Esophagus squamous epithelium (tissue), 5 donors: ENCODE results near the gene ANKS1A. TPM values are rescaled to one million over a fixed set of nuclear protein-coding genes. Genes with fewer than 3 reads are reported as not detected.
A peak's percentile ranks its signal among the peaks of the same experiment; 100 is the strongest.

Source experiments
- DNase-seq: peaks from one replicate; lab custom pipeline; 2025; lab: John Stamatoyannopoulos, UW
- H3K27ac ChIP-seq, 4 donors: fragments of 200-600 bp; sonication (generic); one replicate each; pipeline ENCODE4 v1.5.1; 2016 to 2019; ENCODE audit warnings: mild to moderate bottlenecking in 1 of 4
- H3K27me3 ChIP-seq, 4 donors: fragments of 200-600 bp; sonication (generic); 1 replicate in 3 of 4; 2 replicates in 1 of 4; pipeline versions ENCODE4 v1.5.1 to v1.6.0; 2017 to 2021; ENCODE audit warnings: antibody characterized with exemption in 1 of 4
- H3K36me3 ChIP-seq, 3 donors: fragments of 200-600 bp; sonication (generic); one replicate each; pipeline ENCODE4 v1.5.1; 2016 to 2019
- H3K4me1 ChIP-seq, 3 donors: fragments of 200-600 bp; sonication (generic); one replicate each; pipeline ENCODE4 v1.5.1; 2017 to 2019
- H3K4me3 ChIP-seq, 4 donors: fragments of 200-600 bp; sonication (generic); 1 replicate in 3 of 4; 2 replicates in 1 of 4; pipeline ENCODE4 v1.5.1; 2016 to 2019; ENCODE audit warnings: mild to moderate bottlenecking in 2 of 4, moderate library complexity in 1 of 4
- H3K9me3 ChIP-seq, 3 donors: fragments of 200-600 bp; sonication (generic); one replicate each; pipeline ENCODE4 v1.5.1; 2016 to 2019
- POLR2A ChIP-seq, 4 donors: fragments of 450-650 bp; IDR thresholded peaks; one replicate each; pipeline ENCODE4 v1.6.1; 2017; ENCODE audit warnings: antibody characterized with exemption in 4 of 4, mild to moderate bottlenecking in 4 of 4, moderate library complexity in 3 of 4
- WGBS, 2 donors: methylation state at CpG; one replicate each; pipeline ENCODE4 v1.1.5; 2018; 5-methylcytosine and 5-hydroxymethylcytosine counted together
- intact Hi-C: fragments of 100-400 bp; cut with DNase I; formaldehyde crosslinking; loops from one replicate; pipeline ENCODE4 v1.15.0; 2022
- total RNA-seq, 4 donors: library from RNA; depleted of rRNA; stranded (reverse); fragments of >200 nt; gene quantifications; one replicate each; pipeline ENCODE4 v1.1.0, GENCODE V29; 2016
- TF ChIP-seq, protein P1 (sequence below), 6 experiments: fragments of 450-650 bp in 4 of 6; fragments of 200-600 bp in 2 of 6; sonication (generic) in 2 of 6; IDR thresholded peaks; one replicate each; pipeline ENCODE4 v1.5.1; 2016 to 2019; ENCODE audit warnings: antibody characterized with exemption in 6 of 6, mild to moderate bottlenecking in 4 of 6, moderate library complexity in 4 of 6
- donor health status: DM: yes; HTN: yes; CAD: no.

Gene ANKS1A
- total RNA-seq, 4 donors from 2014 or later = 12.6 to 27.1 (median 17.5) TPM

DNA sequence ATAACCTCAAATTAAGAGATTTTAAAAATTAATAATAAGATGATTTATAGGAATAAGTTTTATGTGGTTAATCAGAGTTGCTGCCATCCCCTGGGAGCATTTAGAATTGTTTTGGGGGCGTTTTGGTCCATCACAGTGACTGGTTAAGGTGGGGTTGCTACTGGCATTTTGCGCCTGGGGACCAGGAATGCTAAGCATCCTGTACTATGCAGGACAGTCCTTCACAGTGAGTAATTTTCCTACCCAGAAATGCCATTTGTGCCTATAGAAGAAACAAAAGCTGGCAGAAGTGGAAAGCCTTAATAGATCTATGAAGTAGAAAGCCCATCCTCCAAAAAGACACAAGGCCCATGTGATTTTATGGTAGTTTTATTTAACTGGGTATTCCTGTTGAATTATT lies 118.0 kb downstream of the ANKS1A start:
- no peak for TF ChIP-seq POLR2A (IDR thresholded peaks at IDR 0.05)
- no peaks in the 10 kb centered on the region for H3K9me3 ChIP-seq
- H3K27me3 ChIP-seq = no peaks in the 10 kb centered on the region
- DNase-seq = no peak
- no peak overlapping the region for H3K4me3 ChIP-seq
- no peaks in the 10 kb centered on the region for H3K4me1 ChIP-seq
- H3K36me3 ChIP-seq = peaks cover 0 to 30% (median 0%) of the 10 kb centered on the region in 3 donors
- no peak overlapping the region for H3K27ac ChIP-seq
- 78 to 83% methylated on average over 2 of the region's 2 CpGs for WGBS, 2 donors
- intact Hi-C loops = no loop called here

DNA sequence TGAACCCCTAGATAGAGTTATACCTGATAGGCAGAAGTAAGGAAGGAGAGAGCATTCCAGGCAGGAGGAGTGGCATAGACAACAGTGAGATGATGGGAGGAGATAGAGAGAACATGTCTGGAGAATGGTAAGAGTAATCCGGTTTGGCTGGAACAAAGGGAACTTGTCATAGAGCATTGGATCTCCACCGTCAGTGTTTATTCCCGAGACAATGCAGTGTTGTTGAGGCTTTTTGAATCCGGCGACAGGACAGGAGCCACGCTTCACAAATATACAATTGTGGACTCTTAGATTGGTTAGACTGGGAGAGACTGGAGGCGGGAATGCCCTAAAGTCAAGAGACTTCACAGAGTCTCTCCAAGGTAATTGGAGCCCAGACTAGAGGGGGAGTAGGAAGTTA lies 119.8 kb downstream of the ANKS1A start:
- DNase-seq = no peak
- TF ChIP-seq, protein P1, sequence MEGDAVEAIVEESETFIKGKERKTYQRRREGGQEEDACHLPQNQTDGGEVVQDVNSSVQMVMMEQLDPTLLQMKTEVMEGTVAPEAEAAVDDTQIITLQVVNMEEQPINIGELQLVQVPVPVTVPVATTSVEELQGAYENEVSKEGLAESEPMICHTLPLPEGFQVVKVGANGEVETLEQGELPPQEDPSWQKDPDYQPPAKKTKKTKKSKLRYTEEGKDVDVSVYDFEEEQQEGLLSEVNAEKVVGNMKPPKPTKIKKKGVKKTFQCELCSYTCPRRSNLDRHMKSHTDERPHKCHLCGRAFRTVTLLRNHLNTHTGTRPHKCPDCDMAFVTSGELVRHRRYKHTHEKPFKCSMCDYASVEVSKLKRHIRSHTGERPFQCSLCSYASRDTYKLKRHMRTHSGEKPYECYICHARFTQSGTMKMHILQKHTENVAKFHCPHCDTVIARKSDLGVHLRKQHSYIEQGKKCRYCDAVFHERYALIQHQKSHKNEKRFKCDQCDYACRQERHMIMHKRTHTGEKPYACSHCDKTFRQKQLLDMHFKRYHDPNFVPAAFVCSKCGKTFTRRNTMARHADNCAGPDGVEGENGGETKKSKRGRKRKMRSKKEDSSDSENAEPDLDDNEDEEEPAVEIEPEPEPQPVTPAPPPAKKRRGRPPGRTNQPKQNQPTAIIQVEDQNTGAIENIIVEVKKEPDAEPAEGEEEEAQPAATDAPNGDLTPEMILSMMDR (IDR thresholded peaks at IDR 0.05) = no peak
- no peak for TF ChIP-seq POLR2A (IDR thresholded peaks at IDR 0.05)
- Histone ChIP-seq H3K4me1 (no peaks in the 10 kb centered on the region), H3K27me3 (no peaks in the 10 kb centered on the region), H3K4me3 (no peak overlapping the region), H3K27ac (no peak overlapping the region), H3K36me3 (peaks cover 0 to 12% (median 0%) of the 10 kb centered on the region in 3 donors), H3K9me3 (no peaks in the 10 kb centered on the region)
- 82 to 95% methylated on average over 7 of the region's 7 CpGs for WGBS, 2 donors
- intact Hi-C loops = no loop called here

DNA sequence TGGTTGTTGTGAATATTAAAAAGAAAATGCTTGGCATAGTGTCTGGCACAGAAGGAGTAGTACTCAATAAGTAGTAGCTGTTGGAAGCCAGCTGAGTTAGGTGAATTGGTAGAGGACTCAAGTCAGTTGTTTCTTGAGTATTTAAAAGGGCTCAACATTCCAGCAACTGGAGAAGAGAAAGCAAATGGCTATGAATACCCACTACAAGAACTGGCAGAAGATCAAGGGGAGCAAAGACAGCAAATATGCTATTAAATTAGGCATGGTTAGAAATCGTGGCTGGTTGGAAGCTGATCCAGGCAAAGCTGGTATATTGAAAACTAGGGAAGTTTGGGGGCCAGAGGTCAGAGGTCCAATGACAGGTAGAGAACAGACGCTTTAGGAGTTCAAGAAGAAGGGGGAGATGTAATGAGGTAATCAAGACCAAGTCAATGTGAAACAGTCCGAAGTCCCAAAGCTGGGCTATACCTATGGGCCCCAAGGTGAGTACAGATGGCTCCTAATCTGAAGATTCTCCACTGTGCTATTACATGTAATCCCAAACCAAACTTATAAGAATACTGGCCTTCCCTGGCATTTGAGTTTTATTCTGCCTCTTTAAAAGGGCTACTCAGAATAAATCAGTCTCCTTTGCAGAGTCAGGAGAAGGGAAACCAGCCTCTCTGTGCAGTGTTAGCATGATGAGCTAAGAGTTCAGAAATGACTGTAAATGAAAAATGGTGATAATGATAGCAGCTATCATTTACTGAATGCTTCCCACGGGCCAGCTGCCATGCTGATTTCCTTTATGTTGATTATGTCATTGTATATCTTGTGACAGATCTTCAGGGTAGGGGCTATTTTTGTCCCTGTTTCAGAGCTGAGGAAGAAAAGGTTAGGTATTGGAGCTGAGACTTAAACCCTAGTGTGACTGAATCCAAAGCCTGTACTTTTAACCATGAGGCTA lies 122.3 kb downstream of the ANKS1A start:
- H3K4me3 ChIP-seq = no peak overlapping the region
- H3K9me3 ChIP-seq = no peaks in the 10 kb centered on the region
- DNase-seq = no peak
- intact Hi-C loops = no loop called here
- WGBS, 2 donors = 50 to 51% methylated on average over 4 of the region's 4 CpGs
- no peaks in the 10 kb centered on the region for H3K36me3 ChIP-seq
- H3K4me1 ChIP-seq = peaks cover 6 to 19% (median 13%) of the 10 kb centered on the region in 3 donors
- TF ChIP-seq, protein P1 (IDR thresholded peaks at IDR 0.05) = no peak
- no peak for TF ChIP-seq POLR2A (IDR thresholded peaks at IDR 0.05)
- H3K27ac ChIP-seq = no peak overlapping the region
- no peaks in the 10 kb centered on the region for H3K27me3 ChIP-seq

DNA sequence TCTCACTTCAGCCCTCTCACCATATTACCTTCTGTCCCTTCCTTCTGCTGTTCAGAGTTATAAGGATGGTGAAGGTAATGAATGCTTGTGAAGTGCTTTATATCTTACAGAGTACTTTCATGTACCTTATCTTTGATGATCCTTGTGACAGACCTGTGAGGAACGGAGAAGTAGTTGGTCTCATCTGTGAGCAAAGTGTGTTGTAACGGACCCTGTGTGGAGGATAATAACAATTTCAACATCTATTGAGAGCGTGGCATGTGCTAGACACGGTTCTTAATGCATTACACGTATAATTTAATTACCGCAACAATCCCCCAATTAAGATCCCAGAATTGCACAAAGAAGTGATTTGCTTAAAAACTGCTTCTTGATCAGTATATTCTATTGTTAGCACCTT lies 124.6 kb downstream of the ANKS1A start:
- TF ChIP-seq, protein P1 (IDR thresholded peaks at IDR 0.05) = no peak
- no peak for TF ChIP-seq POLR2A (IDR thresholded peaks at IDR 0.05)
- H3K4me1 ChIP-seq = peaks cover 6 to 24% (median 13%) of the 10 kb centered on the region in 3 donors
- peaks cover 0 to 15% (median 4%) of the 10 kb centered on the region in 3 donors for H3K36me3 ChIP-seq
- H3K27me3 ChIP-seq = no peaks in the 10 kb centered on the region
- intact Hi-C loops = no loop called here
- WGBS, 2 donors = 87 to 94% methylated on average over 6 of the region's 6 CpGs
- H3K4me3 ChIP-seq = no peak overlapping the region
- no peaks in the 10 kb centered on the region for H3K9me3 ChIP-seq
- H3K27ac ChIP-seq = no peak overlapping the region
- no peak for DNase-seq

DNA sequence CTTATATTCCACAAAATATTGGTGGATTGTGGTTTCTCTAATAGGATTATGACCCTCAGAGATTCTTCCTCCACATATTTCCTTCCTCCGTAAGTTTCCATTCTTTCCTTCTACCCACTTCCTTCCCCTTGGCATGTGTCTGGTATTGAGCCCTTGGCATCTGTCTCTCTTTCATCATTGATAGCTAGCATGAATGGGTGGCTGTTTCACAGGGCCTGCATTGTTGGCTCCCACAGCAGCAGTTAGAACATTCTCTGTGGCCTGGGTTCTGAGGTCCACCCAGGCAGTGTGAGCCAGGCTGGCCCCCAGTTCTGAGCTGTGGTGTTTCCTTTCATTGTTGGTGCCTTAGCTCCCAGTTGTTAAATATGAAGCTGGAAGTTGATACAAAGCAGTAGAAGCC lies 125.3 kb downstream of the ANKS1A start:
- no peak overlapping the region for H3K4me3 ChIP-seq
- peaks cover 6 to 26% (median 13%) of the 10 kb centered on the region in 3 donors for H3K4me1 ChIP-seq
- WGBS, 2 donors = 64 to 86% methylated on average over 1 of the region's 1 CpG
- no peaks in the 10 kb centered on the region for H3K9me3 ChIP-seq
- intact Hi-C loops = no loop called here
- no peaks in the 10 kb centered on the region for H3K27me3 ChIP-seq
- H3K36me3 ChIP-seq = peaks cover 0 to 21% (median 4%) of the 10 kb centered on the region in 3 donors
- H3K27ac ChIP-seq = peak overlapping the region in 2 of 4 donors; percentile 88 to 92
- no peak for TF ChIP-seq POLR2A (IDR thresholded peaks at IDR 0.05)
- TF ChIP-seq, protein P1 (IDR thresholded peaks at IDR 0.05) = no peak
- no peak for DNase-seq
